ENCODE data around the gene SLAMF6. TPM values are rescaled to one million over a fixed set of nuclear protein-coding genes. Genes with fewer than 3 reads are reported as not detected.
"Not testable (repeated sequence)": the region's sequence is repeated elsewhere in the genome, so short reads cannot be mapped to it uniquely, and the experiment has no call there.

Gene SLAMF6
- total RNA-seq, 1 experiment from 2014 or later: not detected

- no peak for DNase-seq (ENCODE audit: low spot score)
- CTCF ChIA-PET: no interaction called here
- intact Hi-C loops (cut with micrococcal nuclease; ENCODE audit: unreplicated experiment): no loop called here
- POLR2A ChIA-PET (ENCODE audit: low non-redundant PET): no interaction called here
- H3K36me3 ChIP-seq (ENCODE audit: insufficient read depth, low read length, poor library complexity, severe bottlenecking): no peaks in the 10 kb centered on the region
- peaks cover 4% of the 10 kb centered on the region for H3K9me3 ChIP-seq (ENCODE audit: low read depth, low read length, poor library complexity, severe bottlenecking)
- no peak overlapping the region for H3K4me3 ChIP-seq (ENCODE audit: low read depth, low read length, poor library complexity, severe bottlenecking)
- H3K27me3 ChIP-seq (replicated peaks; ENCODE audit: insufficient read depth, low read depth, low read length, poor library complexity): no peaks in the 10 kb centered on the region
- BruUV-seq (replicated peaks): no TSS peak
- H3K4me1 ChIP-seq (ENCODE audit: insufficient read depth, low read length, poor library complexity, severe bottlenecking): no peaks in the 10 kb centered on the region
- TF ChIP-seq, protein P1, sequence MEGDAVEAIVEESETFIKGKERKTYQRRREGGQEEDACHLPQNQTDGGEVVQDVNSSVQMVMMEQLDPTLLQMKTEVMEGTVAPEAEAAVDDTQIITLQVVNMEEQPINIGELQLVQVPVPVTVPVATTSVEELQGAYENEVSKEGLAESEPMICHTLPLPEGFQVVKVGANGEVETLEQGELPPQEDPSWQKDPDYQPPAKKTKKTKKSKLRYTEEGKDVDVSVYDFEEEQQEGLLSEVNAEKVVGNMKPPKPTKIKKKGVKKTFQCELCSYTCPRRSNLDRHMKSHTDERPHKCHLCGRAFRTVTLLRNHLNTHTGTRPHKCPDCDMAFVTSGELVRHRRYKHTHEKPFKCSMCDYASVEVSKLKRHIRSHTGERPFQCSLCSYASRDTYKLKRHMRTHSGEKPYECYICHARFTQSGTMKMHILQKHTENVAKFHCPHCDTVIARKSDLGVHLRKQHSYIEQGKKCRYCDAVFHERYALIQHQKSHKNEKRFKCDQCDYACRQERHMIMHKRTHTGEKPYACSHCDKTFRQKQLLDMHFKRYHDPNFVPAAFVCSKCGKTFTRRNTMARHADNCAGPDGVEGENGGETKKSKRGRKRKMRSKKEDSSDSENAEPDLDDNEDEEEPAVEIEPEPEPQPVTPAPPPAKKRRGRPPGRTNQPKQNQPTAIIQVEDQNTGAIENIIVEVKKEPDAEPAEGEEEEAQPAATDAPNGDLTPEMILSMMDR (conservative IDR thresholded peaks at IDR 0.05; ENCODE audit: low read depth, low read length): no peak
- no peak for TF ChIP-seq EZH2 (IDR thresholded peaks at IDR 0.05; ENCODE audit: borderline replicate concordance, low read depth, low read length, poor library complexity, severe bottlenecking)
- no peak overlapping the region for H3K27ac ChIP-seq (ENCODE audit: low read depth, low read length, poor library complexity, severe bottlenecking)
Observed at GRCh38 chr1:160538985-160539651, 16.1 kb upstream of the SLAMF6 start.

- no peaks in the 10 kb centered on the region for H3K36me3 ChIP-seq (ENCODE audit: insufficient read depth, low read length, poor library complexity, severe bottlenecking)
- no peaks in the 10 kb centered on the region for H3K27me3 ChIP-seq (replicated peaks; ENCODE audit: insufficient read depth, low read depth, low read length, poor library complexity)
- POLR2A ChIA-PET (ENCODE audit: low non-redundant PET): interaction anchor here (0.6 kb wide), 1 partner anchor 16 kb away, joined by 5 read pairs; no protein-coding TSS in a partner anchor
- H3K4me1 ChIP-seq (ENCODE audit: insufficient read depth, low read length, poor library complexity, severe bottlenecking): no peaks in the 10 kb centered on the region
- intact Hi-C loops (cut with micrococcal nuclease; ENCODE audit: unreplicated experiment): no loop called here
- H3K27ac ChIP-seq (ENCODE audit: low read depth, low read length, poor library complexity, severe bottlenecking): no peak overlapping the region
- H3K9me3 ChIP-seq (ENCODE audit: low read depth, low read length, poor library complexity, severe bottlenecking): peaks cover 4% of the 10 kb centered on the region
- TF ChIP-seq EZH2 (IDR thresholded peaks at IDR 0.05; ENCODE audit: borderline replicate concordance, low read depth, low read length, poor library complexity, severe bottlenecking): no peak
- TF ChIP-seq, protein P1 (conservative IDR thresholded peaks at IDR 0.05; ENCODE audit: low read depth, low read length): no peak
- no peak overlapping the region for H3K4me3 ChIP-seq (ENCODE audit: low read depth, low read length, poor library complexity, severe bottlenecking)
- CTCF ChIA-PET: no interaction called here
- no peak for DNase-seq (ENCODE audit: low spot score)
- no TSS peak for BruUV-seq (replicated peaks)
Observed at GRCh38 chr1:160537714-160538665, 14.9 kb upstream of the SLAMF6 start.

- Histone ChIP-seq H3K27ac (ENCODE audit: low read depth, low read length, poor library complexity, severe bottlenecking) (no peak overlapping the region), H3K9me3 (ENCODE audit: low read depth, low read length, poor library complexity, severe bottlenecking) (peaks cover 4% of the 10 kb centered on the region), H3K36me3 (ENCODE audit: insufficient read depth, low read length, poor library complexity, severe bottlenecking) (no peaks in the 10 kb centered on the region), H3K27me3 (replicated peaks; ENCODE audit: insufficient read depth, low read depth, low read length, poor library complexity) (no peaks in the 10 kb centered on the region), H3K4me3 (ENCODE audit: low read depth, low read length, poor library complexity, severe bottlenecking) (no peak overlapping the region), H3K4me1 (ENCODE audit: insufficient read depth, low read length, poor library complexity, severe bottlenecking) (no peaks in the 10 kb centered on the region)
- ChIA-PET POLR2A (ENCODE audit: low non-redundant PET) (no interaction called here), CTCF (no interaction called here)
- no TSS peak for BruUV-seq (replicated peaks)
- TF ChIP-seq, protein P1 (conservative IDR thresholded peaks at IDR 0.05; ENCODE audit: low read depth, low read length): peak; percentile 33; the same call in 1 of the 2 replicates
- no peak for TF ChIP-seq EZH2 (IDR thresholded peaks at IDR 0.05; ENCODE audit: borderline replicate concordance, low read depth, low read length, poor library complexity, severe bottlenecking)
- DNase-seq (ENCODE audit: low spot score): no peak
- intact Hi-C loops (cut with micrococcal nuclease; ENCODE audit: unreplicated experiment): no loop called here
Observed at GRCh38 chr1:160534823-160535605, 12.0 kb upstream of the SLAMF6 start.

DNA sequence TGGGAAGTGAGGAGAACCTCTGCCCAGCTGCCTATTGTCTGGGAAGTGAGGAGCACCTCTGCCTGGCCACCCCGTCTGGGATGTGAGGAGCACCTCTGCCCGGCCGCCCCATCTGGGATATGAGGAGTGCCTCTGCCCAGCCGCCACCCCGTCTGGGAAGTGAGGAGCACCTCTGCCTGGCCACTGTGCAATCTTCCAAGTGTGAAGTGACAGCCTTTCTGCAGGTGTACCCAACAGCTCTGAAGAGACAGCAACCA, 9.4 kb upstream of the SLAMF6 start:
- H3K4me3 ChIP-seq (ENCODE audit: low read depth, low read length, poor library complexity, severe bottlenecking); BruUV-seq (replicated peaks); H3K27ac ChIP-seq (ENCODE audit: low read depth, low read length, poor library complexity, severe bottlenecking); H3K27me3 ChIP-seq (replicated peaks; ENCODE audit: insufficient read depth, low read depth, low read length, poor library complexity); DNase-seq (ENCODE audit: low spot score); H3K4me1 ChIP-seq (ENCODE audit: insufficient read depth, low read length, poor library complexity, severe bottlenecking); POLR2A ChIA-PET (ENCODE audit: low non-redundant PET); H3K36me3 ChIP-seq (ENCODE audit: insufficient read depth, low read length, poor library complexity, severe bottlenecking); CTCF ChIA-PET; intact Hi-C loops (cut with micrococcal nuclease; ENCODE audit: unreplicated experiment); H3K9me3 ChIP-seq (ENCODE audit: low read depth, low read length, poor library complexity, severe bottlenecking): not testable (repeated sequence)
